DMS 273 (cell line): ENCODE data around the gene EML2.
"Not testable (repeated sequence)": the region's sequence is repeated elsewhere in the genome, so short reads cannot be mapped to it uniquely, and the experiment has no call there.

Experiments
- DNase-seq: peaks from one replicate; lab custom pipeline; 2025; ENCODE audit not compliant: unreplicated experiment; lab: John Stamatoyannopoulos, UW

EML2 gene, protein sequence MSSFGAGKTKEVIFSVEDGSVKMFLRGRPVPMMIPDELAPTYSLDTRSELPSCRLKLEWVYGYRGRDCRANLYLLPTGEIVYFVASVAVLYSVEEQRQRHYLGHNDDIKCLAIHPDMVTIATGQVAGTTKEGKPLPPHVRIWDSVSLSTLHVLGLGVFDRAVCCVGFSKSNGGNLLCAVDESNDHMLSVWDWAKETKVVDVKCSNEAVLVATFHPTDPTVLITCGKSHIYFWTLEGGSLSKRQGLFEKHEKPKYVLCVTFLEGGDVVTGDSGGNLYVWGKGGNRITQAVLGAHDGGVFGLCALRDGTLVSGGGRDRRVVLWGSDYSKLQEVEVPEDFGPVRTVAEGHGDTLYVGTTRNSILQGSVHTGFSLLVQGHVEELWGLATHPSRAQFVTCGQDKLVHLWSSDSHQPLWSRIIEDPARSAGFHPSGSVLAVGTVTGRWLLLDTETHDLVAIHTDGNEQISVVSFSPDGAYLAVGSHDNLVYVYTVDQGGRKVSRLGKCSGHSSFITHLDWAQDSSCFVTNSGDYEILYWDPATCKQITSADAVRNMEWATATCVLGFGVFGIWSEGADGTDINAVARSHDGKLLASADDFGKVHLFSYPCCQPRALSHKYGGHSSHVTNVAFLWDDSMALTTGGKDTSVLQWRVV

GRCh38 chr19:45638930-45639729 lies at the start of gene EML2:
Gene EML2, minus strand, starts transcription at chr19:45639397. Its CDS starts 21 bp downstream, at chr19:45639376.
- DNase-seq, result peak; percentile 80

DNA sequence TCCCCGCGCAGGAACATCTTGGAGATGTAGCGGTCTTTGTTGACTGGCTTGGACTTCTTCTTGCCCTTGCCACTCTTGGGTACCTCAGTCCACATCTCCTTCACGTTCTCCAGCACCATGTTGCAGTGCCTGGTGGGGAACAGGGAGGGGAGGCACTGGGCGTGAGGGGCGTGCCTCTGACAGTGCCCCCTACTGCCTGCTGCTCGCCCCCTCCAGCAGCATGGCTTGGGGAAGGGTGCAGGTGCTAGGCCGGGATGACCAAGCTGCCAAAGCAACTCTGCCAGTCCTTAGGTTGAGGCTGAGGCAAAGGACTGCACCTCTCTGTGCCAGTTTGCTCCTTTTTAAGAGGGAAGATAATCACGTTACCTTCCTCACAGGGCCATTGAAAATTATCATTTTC lies 48.4 kb upstream of the EML2 start:
- DNase-seq, result no peak

DNA sequence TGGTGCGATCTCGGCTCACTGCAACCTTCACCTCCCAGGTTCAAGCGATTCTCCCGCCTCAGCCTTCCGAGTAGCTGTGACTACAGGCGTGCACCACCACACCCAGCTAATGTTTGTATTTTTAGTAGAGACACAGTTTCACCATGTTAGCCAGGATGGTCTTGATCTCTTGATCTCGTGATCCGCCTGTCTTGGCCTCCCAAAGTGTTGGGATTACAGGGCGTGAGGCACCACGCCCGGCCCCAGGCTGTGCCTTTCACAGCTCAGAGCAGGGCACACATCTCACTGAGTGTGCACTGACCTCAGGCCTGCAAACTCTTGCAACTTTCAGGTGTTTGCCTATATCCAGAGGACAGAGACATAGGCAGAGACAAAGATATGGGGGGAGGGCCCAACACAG lies 45.8 kb upstream of the EML2 start:
- DNase-seq, result not testable (repeated sequence)

- DNase-seq, result no peak
Measured at GRCh38 chr19:45682908-45683307, 43.7 kb upstream of the EML2 start.

DNA sequence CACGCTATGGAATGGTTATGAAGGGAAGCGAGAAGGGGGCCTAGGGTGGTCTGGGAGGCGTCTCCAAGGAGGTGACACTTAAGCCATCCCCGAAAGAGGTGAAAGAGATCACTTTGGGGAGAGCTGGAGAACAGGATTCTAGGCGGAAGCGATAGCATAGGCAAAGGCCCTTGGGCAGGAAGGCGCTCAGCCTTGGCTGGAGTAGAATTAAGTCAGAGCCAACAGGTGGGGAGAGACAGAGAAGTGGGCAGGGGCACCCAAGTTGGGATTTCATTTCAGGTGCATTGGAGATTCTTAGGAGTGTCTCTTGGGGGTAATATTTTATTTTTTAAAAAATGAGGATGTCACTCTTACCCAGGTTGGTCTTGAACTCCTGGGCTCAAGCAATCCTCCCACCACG lies 42.9 kb upstream of the EML2 start:
- DNase-seq, result no peak

- DNase-seq, result peak; percentile 94
Measured at GRCh38 chr19:45681391-45682015, 42.3 kb upstream of the EML2 start.

- DNase-seq, result peak; percentile 94
Measured at GRCh38 chr19:45677351-45678230, 38.4 kb upstream of the EML2 start.

- DNase-seq, result no peak
Measured at GRCh38 chr19:45676851-45677263, 37.7 kb upstream of the EML2 start.

- no peak for DNase-seq
Measured at GRCh38 chr19:45674946-45675345, 35.7 kb upstream of the EML2 start.

GRCh38 chr19:45670670-45671453 lies 31.7 kb upstream of the EML2 start:
- peak; percentile 77 for DNase-seq

DNA sequence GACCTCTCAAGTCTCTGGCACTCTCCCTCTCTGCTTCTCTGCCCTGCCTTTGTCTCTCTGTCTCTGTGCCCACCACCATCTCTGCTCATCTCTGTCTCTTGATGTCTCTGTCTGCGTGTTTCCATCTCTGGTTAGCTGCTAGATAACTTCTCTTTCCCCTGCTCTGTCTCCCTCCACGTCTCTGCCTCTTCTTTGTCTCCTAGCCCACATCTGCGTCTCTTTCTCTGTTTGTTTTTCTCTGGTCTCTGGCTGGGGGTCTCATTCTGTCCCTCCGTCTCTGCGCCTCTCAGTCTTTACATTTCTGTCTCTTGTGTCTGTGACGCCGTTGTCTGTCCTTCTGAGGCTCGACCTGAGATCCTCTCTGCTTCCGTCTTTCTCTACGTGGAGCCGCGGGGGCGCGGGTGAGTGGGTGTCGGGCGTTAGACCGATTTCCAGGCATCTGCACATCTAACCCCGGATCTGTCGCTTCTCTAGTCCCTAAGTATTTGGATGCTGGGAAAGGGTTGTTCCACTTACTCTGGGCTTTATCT lies 29.2 kb upstream of the EML2 start:
- no peak for DNase-seq

GRCh38 chr19:45667620-45668341 lies 28.6 kb upstream of the EML2 start, which contains the start of gene GIPR:
Gene GIPR, plus strand, starts transcription at chr19:45668221. Its CDS starts 1,300 bp downstream, at chr19:45669521.
- peak; percentile 60 for DNase-seq

DNA sequence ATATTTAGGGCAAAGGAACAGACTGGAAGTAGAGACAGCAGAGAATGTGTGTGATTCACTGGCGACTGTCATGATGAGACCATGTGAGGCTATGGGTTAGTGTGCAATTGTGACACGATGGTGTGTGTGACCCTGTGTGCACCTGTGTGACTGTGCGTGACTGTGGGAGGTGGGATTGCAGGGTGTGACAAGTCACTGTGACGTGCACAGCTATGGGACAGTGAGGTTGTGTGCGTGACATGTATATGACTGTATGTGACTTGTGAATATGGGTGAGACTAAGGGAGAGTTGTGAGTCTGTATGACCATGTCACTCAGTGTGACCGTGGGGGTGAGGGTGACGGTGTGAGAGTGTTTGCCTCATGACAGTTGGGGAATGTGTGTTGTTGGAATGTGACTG lies 25.4 kb upstream of the EML2 start:
- no peak for DNase-seq

- no peak for DNase-seq
Measured at GRCh38 chr19:45663800-45664199, 24.6 kb upstream of the EML2 start.

DNA sequence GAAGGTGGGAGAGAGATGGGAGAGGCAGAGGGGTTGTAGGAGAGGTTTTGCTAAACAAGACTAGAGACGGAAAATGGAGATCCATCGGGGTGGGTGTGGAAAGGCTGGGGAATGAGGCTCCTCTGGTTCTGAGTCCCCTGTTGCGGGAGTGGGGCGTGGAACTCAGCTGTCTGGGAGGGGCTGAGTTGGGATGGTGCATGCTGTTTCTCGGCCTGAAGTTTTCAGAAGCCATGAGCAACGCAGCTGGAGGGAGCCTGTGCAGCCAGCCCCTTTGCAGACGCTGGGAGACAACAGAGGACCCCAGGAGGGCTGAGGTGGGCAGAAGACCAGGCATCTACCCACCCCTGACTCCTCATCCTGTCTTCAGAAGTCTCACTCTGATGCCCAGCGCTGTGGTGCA lies 21.4 kb upstream of the EML2 start:
- no peak for DNase-seq

DNA sequence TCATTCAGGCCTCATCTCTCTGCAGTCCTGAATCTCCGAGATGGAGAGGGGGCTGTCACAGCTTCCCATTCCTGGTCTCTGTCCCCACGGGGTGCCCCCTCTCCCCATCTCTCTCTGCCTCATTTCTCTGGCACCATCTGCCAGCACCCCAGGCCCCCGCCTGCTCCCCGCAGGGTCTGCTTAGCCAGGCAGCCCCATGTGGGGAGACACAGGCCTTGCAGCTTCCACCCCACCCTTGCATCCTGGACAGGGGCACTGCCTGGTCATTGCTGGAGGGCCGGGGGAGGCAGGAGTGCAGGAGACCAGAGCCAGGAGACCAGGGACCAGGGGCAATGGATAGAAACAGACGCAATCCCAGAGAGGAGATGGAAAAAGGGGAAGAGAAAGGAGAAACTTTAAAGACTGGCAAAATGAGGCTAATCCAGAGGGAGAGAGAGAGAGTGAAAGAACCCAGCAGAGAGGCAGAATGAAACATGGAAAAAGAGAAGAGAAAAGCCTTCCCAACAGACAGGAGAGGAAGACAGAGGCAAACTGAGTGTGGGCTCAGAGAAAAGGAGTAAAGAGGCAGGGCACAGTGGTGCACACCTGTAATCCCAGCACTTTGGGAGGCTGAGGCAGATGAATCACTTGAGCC lies 20.0 kb upstream of the EML2 start:
- no peak for DNase-seq

DNA sequence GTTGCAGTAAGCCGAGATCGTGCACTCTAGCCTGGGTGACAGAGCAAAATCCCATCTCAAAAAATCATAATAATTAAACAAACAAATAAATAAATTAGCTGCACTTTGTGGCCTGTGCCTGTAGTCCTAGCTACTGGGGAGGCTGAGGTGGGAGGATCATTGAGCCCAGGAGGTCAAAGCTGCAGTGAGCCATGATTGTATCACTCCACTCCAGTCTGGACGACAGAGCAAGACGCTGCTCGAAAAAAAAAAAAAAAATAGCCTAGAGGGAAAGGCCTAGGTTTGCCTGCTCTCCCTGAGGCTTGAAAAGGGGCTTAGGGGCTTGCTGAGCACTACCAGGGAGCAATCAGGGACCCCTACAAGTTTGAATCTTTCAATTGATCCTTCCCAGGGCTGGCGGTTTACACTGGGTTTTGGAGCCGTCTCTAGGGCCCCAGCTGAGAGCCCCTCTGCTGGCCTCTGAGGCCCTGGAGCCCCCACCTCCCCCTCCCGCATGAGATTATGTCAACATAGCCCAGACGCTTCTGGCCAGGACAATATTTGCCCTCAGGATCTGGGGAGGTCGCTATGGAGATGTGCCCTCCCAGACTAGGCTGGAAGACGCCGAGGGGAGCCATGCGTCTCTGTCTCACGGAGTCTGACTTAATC lies 18.4 kb upstream of the EML2 start:
- peak; percentile 47 for DNase-seq
